H1 (cell line): ENCODE measurements around the gene RECK. TPM values are rescaled to one million over a fixed set of nuclear protein-coding genes. Genes with fewer than 3 reads are reported as not detected.

Source experiments
- HDAC2 ChIP-seq, 2 experiments: fragments of 300-600 bp in 1 of 2; sonication (generic) in 1 of 2; IDR thresholded peaks; 2 replicates each; pipeline ENCODE4 v1.6.1; 2011 to 2012; ENCODE audit warnings: low read depth in 2 of 2, low read length in 2 of 2, mild to moderate bottlenecking in 2 of 2, moderate library complexity in 2 of 2, borderline replicate concordance in 1 of 2, inconsistent platforms in 1 of 2
- POLR2A ChIP-seq, 2 experiments: IDR thresholded peaks; 1 replicate in 1 of 2; 2 replicates in 1 of 2; pipeline ENCODE4 v1.6.1; 2011; ENCODE audit warnings: low read depth in 2 of 2, low read length in 2 of 2, mild to moderate bottlenecking in 2 of 2; ENCODE audit errors: control extremely low read depth in 1 of 2
- TCF12 ChIP-seq: IDR thresholded peaks from 2 replicates; pipeline ENCODE4 v1.6.1; 2011; ENCODE audit warnings: low read depth, mild to moderate bottlenecking, low read length
- polyA plus RNA-seq, 7 experiments: library from polyadenylated mRNA; depleted of rRNA in 3 of 7; stranded (reverse) in 5 of 7; unstranded in 2 of 7; fragments of >200 nt in 5 of 7; fragments of 200-250 nt in 2 of 7; gene quantifications; 1 replicate in 5 of 7; 2 replicates in 1 of 7; 4 replicates in 1 of 7; pipeline versions ENCODE4 v1.2.1 to v1.2.3, GENCODE V29; 2011 to 2013; ENCODE audit warnings: missing spikeins in 2 of 7, mixed read lengths in 2 of 7
- total RNA-seq: library from RNA; stranded (reverse); fragmentation: NEBNext Ultra II Directional; extraction: Animal tissue kit (Norgen Biotek cat#: 25700); gene quantifications from 2 replicates; pipeline ENCODE4 v1.2.1, GENCODE V29; 2021

RECK gene
- total and polyA plus RNA-seq, 2 of the 8 experiments (the other 6 are each of a cell fraction or from before 2014, with no cell fraction given): 5.4 to 9.8 TPM

- TF ChIP-seq HDAC2 (IDR thresholded peaks at IDR 0.05; ENCODE audit: borderline replicate concordance in 1 of 2, low read depth in 2 of 2, low read length in 2 of 2): no peak
- TF ChIP-seq TCF12: no peak
- TF ChIP-seq POLR2A (IDR thresholded peaks at IDR 0.05; ENCODE audit: control extremely low read depth in 1 of 2, low read depth in 2 of 2, low read length in 2 of 2): no peak
Measured at GRCh38 chr9:36142510-36143244, 106.0 kb downstream of the RECK start (continued).
